Stimulated activated CD4-positive, alpha-beta T cell treated with anti-CD3 and anti-CD28 coated beads, Interleukin-1b, Interleukin-23, amount 100 ng/mL, for 4 hours (primary cell): Measurements from ENCODE around the gene RNU6-1.

Experiments
- DNase-seq, 2 donors: peaks; one replicate each; pipeline ENCODE4 v3.0.0-alpha.2; 2020; ENCODE audit warnings: low read depth in 2 of 2

The RNU6-1 gene

DNA sequence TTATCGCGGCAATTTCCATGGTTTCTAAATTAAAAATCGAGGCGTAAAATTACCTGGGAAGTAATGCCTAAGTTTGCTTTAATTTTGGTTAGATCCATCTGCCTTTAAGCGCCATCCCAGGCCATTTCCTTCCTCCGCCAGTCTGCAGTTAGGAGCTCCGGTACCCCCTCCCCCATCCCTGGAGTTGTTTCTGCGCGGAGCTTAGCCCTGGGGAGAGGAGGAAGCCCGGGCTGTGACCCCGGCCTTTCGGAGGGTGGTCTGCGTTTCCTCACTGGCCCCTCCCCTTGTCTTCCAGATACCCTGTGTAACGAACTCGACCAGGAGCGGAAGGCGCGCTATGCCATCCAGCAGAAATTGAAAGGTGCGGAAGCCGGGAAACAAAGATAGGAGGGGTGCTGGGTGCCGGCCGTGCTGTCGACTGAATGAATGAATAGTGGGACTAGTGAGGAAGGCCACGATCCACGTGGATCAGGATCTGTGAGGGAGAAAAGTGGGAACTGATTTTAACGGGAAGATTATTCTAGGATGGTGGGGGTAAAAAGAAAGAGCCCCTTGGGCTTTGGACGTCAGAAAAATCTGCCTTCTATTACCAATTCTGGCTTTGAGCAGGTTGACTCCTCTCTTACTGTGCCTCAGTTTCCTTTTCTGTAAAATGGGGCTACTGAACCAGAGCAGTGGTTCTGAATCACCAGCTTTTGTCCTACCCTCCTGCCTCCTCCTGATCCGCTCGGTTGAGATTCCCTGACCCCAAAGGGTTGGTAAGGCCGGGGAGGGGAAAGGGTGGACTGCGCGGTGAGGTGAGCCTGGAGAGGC, 6.7 kb downstream of the RNU6-1 start:
- no peak for DNase-seq

DNA sequence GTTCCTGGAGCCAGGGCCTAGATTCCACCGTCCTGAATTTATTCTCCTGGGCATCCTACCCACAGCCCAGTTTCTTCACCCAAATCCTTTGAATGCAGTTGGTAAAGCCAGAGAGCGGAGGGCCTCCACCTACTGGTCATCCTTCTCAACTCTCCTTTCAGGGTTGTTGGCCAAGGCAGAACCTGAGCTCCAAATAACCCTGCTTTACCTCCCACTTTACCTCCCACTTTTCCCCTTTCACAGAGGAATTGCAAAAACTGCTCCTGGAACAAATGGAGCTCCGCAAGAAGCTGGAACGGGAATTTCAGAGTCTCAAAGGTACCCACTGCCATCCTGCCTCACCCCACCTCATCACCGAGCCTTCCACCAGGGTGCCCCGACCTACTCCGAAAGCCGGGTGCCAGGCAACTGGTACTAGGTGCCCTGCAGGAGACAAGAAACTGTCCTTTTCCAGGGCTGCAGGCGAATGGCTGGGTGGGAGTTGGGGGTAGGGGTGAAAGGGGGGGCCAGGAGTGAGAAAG, 7.8 kb downstream of the RNU6-1 start:
- DNase-seq, result no peak

DNA sequence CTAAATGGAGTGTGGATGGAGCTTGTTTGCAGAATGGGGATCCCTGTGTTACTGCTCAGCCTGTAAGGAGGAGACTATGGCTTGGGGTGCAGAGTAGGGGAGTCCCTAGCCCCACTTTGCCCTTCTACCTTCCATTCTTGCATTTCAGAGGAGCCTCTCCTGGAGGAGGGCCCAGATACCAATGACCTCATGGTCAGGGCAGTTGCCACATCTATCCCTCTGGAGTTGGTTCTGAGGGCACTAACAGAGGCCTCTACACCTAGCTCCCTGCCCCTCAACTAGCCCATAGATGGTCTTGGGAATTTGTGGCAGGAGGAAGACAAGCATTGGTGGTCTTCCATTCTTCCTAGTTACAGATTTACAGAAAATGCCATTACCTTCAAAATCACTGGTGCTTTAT, 8.5 kb downstream of the RNU6-1 start:
- DNase-seq, result no peak

DNA sequence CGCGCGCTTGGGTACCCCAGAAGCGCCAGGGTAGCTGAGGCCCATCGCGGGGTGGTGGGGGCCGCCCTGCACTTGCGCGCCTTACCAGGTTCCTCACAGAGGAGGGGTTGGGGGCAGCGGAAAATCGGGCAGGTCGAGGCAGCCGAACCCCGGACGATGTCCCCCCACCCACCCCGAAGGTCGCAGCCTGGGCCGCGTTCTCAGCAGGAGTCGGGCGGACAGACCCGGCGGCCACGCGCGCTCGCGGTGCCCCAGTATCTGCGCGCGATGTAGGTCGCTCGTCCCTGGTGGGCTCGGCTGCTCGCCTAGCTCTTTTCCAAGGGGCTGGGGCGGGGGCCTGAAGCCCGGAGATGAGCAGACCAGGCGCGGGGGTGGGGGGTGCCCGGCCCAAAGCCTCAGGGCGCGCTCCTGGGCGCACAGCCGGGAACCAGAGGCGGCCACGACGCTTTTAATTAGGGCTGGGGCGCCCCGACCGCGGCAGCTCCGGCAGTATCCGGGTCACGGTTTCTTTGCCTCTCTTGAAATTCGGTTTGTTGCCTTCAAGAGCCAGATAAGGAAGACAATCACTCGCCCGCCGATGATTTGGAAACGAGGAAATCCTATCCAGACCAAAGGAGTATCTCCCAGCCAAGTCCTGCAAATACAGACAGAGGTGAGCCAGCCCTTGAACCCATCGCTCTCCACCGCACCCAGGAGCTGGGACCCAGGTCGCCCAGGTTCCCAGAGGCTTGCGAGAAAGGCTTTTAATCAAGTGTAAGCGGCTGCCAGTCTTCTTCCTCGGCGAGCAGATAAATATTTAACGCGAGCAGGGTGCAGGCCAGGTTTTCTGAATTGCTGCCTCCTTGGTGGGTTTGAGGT, 10.0 kb downstream of the RNU6-1 start:
- no peak for DNase-seq

GRCh38 chr15:67828969-67829646, 10.7 kb downstream of the RNU6-1 start:
- DNase-seq, result no peak

- DNase-seq, result no peak
Measured at GRCh38 chr15:67828278-67828968, 11.4 kb downstream of the RNU6-1 start.

GRCh38 chr15:67827562-67828277, 12.1 kb downstream of the RNU6-1 start:
- no peak for DNase-seq

DNA sequence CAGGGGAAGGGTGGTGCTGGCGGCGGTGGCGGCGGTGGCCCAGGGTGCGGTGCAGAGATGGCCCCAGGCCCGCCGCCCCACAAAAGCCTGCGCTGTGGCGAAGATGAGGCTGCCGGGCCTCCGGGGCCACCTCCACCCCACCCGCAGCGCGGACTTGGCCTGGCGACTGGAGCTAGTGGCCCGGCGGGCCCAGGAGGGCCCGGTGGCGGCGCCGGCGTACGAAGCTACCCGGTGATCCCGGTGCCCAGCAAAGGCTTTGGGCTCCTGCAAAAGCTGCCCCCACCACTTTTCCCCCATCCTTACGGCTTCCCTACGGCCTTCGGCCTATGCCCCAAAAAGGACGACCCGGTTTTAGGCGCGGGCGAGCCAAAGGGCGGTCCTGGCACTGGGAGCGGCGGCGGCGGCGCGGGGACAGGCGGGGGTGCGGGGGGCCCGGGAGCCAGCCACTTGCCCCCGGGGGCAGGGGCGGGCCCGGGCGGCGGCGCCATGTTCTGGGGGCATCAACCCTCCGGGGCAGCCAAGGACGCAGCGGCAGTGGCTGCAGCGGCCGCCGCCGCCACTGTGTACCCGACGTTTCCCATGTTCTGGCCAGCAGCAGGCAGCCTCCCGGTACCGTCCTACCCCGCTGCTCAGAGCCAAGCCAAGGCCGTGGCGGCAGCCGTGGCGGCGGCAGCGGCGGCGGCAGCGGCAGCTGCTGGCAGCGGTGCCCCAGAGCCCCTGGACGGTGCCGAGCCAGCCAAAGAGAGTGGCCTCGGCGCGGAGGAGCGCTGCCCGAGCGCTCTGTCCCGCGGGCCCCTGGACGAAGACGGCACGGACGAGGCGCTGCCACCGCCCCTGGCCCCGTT, 12.9 kb downstream of the RNU6-1 start:
- DNase-seq, result no peak

DNA sequence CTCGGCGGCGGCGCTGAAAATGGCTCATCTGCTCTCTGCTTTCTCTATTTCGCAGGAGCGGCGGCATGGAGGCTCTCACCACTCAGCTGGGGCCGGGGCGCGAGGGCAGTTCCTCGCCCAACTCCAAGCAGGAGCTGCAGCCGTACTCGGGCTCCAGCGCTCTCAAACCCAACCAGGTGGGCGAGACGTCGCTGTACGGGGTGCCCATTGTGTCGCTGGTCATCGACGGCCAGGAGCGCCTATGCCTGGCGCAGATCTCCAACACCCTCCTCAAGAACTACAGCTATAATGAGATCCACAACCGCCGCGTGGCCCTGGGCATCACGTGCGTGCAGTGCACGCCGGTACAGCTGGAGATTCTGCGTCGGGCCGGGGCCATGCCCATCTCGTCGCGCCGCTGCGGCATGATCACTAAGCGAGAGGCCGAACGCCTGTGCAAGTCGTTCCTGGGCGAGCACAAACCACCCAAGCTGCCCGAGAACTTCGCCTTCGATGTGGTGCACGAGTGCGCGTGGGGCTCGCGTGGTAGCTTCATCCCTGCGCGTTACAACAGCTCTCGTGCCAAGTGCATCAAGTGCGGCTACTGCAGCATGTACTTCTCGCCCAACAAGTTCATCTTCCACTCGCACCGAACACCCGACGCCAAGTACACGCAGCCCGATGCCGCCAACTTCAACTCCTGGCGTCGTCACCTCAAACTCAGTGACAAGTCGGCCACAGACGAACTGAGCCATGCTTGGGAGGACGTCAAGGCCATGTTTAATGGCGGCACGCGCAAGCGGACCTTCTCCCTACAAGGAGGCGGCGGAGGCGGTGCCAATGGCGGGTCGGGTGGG, 13.7 kb downstream of the RNU6-1 start:
- DNase-seq, result no peak

DNA sequence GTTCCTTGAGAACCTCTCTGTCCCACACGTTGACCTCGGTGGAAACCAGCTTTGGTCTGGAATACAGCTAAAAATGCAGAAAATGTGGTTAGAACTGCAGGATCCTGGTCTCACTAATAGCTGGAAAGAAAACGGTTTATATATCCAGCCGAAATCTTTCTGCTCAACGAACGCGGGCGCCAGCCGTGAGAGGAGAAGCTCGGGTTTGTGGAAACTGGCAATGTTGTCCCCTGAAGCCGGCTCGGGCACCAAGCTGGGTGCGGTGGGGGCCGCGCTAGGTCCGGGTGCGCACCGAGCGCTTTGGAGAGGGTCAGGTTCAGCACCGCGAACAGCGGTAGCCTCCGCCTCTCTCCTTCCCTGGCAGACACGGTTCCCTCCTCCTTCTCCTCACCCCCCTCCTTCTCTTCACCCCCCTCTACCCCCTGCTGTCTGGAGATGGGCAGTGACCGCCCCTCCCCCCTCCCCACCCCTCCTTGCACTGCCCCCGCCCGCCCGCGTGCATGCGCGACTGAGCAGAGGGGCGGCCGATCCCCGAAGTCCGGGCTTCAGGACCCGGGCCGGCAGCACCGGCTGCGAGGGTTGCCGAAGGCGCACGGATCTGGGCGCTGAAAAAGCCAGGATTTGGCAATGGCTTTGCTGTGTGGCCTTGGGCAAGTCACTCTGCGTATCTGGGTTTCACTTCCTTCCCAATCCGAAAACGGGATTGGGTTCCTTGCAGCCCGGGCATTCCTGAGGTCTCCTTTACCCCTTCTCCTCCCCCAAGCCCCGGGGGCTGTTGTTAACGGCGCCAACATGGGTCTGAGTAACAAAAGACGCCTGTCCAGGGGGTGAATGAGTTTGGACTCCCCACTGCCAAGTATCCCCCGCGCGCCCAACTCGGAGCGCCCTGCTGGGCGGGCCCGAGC, 14.6 kb downstream of the RNU6-1 start, which contains the start of gene SKOR1:
Gene SKOR1, plus strand, starts transcription at position 534 of the 905 bp plus-strand sequence. Its CDS starts 94 bp downstream, at position 628.
- no peak for DNase-seq

DNA sequence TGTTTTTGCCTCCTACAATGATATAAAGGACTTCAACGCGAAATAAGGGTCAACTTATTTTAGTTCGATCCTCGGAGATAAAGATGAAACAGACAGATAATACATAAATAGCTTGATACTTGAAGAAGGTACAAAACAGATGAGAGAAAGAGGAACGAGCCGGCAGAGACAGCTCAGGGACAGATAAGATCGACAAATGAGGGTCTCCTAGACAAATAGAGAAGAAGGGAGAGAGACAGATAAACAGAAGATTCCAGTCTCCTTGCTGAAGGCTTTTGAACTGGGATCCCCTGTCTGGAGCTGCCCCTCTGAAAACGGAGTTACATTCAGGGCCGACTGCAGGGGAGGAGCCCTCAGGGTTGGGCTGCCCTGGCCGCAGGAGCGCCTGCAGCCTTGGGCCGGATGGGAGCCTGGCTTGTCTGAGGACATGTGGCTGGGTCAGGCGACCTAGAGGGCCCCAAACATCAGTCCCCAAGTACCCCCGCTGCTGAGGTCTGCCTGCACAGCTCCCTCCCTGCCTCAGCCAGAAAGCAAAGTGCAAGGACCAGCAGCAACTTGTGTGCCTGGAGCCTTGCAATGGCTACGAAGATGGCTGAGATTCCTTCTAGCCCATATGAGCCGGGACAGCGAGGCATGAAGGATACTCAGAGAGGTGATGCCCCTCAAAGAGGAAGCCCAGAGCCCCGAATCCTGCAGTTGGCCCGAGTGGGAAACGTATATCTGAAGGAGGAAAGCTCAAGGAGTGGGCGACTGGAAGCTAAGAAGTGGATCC, 15.5 kb downstream of the RNU6-1 start:
- no peak for DNase-seq

GRCh38 chr15:67823314-67824196, 16.3 kb downstream of the RNU6-1 start:
- no peak for DNase-seq

DNA sequence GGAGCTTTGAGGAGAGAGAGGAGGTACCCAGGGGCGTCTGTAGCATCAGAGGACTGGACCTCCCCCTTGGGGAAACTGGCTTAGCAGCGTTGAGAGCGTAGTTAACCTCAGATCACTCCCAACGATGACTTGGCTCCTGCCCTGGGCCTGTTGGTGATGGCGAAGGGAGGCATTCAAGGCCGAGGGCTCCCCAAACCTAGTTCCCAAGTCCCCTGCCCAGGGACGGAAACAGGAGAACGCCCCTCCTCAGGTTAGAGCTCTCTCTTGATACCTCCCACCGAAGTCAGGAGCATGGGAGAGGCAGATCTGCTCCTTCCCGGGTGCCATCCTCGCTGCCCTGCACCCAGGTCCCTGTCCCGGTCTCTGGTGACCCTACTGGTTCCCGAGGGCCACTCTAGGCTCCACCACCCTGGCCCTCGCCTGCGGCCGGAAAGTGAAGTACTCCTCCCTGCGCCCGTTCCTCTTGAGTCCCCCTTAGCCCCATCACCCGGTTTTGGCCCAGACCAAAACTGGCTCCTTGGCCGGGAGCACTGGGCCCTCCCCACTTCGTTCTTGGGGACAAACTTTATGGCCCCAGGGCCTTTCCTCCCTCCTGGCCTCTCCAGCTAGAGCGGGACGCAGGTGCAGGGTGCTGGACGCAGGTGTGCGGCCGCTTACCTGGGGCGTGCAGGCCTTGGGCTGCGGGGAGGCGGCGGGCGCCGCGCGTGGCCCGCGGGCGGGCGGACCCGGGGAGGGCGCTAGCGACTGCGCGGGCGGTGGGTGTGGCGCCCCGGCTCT, 17.1 kb downstream of the RNU6-1 start:
- no peak for DNase-seq

GRCh38 chr15:67821784-67822440, 17.9 kb downstream of the RNU6-1 start:
- DNase-seq, result no peak
